Stimulated activated CD8-positive, alpha-beta memory T cell treated with anti-CD3 and anti-CD28 coated beads, Interleukin-7, amount 100 ng/mL, for 4 hours (primary cell): ENCODE data around the gene KRT23.
"Not testable (repeated sequence)": the region's sequence is repeated elsewhere in the genome, so short reads cannot be mapped to it uniquely, and the experiment has no call there.

ENCODE experiments used
- DNase-seq, 2 donors: peaks; one replicate each; pipeline ENCODE4 v3.0.0-alpha.2; 2020; ENCODE audit warnings: low read depth in 2 of 2

The KRT23 gene

DNA sequence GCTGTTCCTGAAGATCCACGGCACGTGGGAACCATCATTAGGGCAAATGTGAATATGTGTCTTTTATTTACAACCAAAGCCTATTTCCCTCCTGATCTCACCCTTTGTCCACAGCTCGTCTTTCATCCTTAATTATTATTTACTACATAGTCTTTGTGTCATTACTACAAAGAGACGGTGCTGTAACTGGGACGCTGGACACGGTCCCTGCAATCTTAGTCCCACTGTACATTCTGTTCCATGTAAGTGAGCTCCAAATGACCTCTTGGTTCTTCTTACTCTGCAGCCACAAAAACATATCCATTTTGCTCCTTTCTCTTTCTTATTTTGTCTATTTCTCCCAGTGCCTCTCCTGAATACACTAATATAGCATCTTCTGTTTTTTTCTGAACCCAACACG, 12.7 kb upstream of the KRT23 start:
- no peak for DNase-seq

DNA sequence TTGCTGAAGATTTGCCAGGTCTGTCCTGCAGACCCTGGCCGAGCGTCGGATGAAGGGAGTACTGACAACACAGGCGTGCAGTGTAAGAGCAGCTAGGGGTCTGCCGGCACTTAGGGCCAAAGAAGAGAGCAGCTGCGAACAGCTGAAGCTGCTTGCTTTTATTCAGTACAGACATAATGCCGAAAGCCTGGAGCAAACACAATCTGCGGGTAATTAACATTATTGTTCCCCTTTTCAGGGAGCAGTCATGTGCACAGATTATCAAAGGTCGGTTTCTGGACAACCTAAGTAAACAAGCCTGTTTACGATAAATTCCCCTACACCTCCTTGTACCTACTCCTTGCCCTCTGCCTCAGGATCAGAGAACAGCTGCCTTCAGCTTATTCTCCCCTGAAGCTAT, 12.0 kb upstream of the KRT23 start:
- DNase-seq, result no peak

DNA sequence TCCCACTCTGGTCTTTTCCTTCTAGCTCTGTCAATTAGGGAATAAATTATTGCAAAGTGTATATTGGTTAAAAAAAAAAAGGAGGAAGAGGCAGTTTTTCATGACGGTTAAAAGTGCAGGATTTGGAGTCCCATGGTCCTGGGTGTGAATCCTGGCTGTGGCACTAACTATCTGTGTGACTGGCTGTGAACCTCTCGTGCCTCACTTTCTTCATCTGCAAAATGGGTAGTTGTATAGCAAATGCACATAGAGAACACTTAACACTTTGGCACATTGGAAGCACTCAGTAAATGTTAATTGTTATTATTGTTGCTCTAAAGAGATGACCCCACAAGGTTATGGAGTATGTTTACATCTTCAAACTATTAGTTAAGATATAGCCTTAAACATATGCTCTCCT, 10.5 kb upstream of the KRT23 start:
- no peak for DNase-seq

DNA sequence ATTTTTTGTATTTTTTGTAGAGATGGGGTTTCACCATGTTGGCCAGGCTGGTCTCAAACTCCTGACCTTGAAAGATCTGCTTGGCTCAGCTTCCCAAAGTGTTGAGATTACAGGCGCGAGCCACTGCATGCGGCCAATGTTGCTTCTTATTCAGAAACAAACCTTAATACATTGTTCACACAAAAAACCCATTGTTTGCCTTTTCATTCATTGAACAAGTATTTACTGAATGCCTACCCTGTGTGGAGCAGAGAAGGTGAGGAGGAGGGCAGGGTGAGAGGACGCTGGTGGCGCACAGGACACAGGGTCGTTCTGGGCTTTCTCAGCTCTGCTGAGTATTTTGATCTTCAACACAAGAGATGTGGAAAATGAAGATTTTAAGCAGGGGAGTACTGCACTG, 8.0 kb upstream of the KRT23 start:
- DNase-seq, result no peak

DNA sequence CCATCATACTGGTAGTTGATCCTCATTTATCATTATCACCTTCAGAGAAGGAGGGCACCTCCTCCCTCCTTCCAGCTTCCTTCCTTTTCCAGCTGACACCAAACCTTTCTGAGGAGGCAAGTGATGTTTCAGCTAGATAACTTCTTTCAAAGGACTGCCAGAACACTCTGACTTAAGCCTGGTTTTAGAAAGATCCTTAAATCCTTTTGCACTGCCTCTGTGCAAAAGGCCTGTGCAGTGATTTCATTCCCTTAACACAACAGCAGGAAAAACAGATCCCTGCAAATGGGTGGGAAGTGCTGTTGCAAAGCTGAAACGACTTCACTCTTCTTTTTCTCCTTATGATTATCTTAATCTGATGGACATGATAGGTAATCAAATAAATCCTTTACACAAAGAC, 7.1 kb upstream of the KRT23 start:
- DNase-seq, result no peak

DNA sequence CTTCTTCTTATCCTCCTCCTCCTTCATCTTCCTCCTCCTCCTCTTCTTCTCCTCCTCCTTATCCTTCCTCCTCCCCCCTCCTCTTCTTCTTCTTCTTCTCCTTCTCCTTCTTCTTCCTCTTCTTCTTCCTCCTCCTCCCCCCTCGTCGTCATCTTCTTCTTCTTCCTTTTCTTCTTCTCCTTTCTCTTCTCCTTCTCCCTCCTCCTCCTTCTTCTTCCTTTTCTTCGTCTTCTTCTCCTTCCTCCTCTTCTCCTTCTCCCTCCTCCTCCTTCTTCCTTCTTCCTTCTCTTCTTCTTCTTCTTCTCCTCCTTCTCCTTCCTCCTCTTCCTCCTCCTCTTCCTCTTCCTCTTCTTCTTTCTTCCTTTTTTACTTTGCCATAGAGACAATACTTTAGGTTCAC, 5.1 kb upstream of the KRT23 start:
- DNase-seq, result no peak

DNA sequence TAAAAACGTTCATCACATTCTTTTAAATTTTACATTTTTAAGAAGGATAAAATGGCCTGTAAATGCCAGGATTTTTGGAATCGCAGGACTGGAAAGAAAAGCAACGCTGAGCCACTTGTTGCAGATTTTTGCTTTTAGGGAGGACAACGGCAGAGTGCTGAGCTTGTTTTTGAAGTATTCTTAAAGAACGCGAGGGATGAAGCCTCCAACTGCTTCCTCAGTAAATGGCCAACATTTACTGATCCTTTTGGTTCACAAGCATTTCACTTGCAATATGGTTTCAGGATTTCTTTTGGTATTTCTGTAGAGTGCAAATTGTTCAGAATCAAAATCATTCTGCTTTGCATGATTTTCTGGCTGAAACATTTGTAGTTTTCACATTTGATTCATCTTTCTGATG, 2.8 kb upstream of the KRT23 start:
- DNase-seq, result no peak

DNA sequence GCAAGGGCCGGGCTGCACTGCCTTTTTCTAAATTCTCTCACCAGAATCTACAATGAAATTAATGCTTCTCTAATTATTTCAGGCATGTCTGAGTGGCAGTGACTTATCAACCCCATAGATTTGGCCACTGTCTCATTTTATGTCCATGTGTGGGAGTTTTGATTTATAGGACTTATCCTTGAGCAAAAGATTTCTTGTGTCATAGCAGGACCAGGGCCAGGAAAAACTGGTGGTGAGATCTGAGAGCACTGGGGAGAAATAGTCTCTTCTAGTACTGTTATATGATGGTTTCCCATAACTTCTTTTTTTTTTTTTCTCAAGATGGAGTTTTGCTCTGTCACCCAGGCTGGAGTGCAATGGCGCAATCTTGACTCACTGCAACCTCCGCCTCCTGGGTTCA, 1.5 kb upstream of the KRT23 start:
- DNase-seq, result no peak

DNA sequence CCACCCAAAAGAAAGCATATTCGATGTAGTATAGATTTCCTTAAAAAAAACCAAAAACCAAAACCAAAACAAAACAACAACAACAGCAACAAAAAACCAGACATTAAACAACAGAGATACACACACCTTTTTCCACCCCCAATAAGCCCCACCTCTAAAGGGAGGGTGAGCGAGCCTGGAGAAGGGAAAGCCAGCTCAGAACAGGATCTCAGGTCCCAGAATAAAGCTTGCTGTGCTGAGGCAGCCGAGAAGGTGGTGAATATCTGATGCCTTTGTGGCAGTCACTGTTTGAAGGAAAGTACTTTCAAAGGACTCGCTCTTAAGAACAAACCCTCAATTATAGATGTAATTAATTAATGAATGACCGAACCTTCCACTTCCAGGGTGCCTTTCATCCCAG, 470 bp downstream of the KRT23 start:
- DNase-seq, result no peak

DNA sequence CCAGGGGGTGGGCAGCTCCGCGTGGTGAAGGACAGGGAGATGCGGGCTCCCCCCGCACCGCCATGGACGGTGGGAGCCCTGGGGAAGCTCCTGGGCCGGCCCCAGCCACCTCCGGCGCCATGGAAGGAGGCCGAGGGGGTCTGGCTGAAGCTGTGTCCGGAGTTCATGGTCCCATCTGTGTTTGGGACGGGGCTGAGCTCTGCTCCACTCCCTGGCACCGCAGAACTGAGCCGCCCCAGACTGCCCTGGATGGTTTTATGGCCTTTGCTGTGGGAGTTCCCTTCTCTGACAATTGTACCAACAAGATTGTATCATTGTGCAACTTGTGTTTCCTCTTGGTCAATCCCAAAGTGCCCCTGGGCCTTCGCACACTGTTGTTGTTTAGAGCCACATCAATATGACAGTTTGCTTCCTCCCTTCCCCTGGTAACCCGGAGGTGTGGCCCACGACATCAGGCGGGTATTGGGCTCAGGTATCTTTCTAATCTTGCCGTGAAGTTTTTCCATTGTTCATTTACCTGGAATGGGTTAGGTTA, 942 bp downstream of the KRT23 start:
- no peak for DNase-seq

DNA sequence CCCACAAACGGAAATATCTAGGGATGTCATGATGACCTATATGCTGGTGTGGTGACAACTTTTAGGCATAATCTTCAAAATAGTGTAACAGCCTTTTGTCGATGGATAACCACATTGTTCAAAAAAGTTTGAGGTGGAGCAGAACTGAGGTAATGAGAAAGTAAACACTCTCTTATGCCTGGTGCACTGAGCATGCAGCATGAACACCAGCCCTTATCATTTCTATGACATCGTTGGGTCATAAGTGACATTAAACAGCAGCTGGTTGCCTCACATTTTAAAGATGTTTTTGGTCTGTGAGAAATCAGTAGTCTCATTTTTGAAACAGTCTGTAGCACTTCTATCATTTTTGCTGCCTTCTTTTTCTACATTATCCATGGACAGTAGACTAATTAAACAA, 1.8 kb downstream of the KRT23 start:
- DNase-seq, result no peak

DNA sequence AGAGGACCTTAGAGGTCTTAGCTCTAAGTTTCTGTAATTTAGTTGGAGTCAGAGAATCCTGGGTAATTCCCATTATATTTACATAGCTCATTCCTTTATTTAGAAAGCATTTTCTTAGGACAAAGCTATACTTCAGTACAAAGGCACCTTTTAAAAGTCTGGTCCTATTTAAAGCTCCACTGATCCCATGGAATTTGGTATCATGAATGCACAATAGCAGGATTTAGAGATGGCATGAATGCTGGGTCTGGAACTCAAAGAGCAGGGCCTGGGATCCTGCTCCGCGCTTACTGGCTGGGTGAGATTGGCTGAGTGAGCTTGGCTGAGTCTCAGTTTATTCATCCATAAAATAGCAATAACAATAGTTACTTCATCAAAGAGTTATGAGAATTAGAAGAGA, 4.8 kb downstream of the KRT23 start:
- no peak for DNase-seq

DNA sequence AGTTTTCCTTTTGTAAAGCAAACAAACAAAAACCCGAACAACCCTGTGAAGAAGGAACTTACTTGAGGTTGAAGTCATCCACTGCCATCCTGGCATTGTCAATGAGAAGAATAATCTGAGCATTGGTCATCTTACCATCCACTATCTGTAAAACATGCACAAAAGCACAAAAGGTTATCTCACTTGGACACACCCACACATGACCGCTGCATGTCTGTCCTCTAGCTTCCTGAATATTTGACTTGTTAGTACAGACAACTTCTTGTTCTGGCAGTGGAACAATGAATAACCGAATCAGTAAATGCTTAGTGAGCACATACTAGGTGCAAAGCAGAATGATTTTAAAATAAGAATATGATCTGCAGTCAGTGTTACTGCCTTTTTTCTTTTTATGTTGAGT, 6.1 kb downstream of the KRT23 start:
- DNase-seq, result no peak

DNA sequence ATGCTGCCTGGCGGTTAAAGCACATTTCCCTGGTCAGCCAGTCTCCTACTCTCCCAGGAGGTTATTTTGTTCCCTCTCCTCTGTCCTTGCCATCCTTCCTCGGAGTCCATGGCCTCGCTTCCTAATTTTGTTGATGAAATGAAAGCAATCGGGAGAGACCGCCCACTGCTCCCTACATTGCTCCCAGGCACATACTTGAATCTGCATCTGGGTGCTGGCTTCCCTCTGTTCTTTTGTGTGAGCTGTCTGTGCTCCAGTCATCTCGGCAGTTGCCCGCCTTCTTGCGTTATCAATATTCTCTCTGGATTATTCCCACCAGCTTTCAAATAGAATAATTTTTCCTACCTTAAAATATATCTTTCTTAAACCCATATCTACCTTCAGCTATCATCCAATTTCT, 11.1 kb downstream of the KRT23 start:
- DNase-seq, result no peak

DNA sequence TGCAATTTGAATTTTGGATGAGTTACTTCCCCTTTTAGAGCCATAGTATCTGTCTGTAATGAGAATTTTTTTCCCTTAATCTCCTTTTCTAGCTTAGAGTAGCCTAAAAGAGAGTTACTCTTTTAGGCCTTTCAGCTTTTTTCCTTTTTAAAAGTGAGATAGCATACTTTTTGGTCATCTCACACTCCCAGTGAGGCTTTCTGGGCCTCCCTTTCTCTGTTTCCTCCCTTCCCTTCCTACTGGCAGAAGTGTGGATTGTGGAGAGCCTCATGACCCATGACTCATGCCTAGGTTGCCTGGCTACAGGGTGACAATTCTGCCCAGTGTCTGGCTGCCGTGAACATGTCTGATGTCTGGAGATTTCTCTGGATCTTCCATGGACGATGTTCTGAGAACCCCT, 15.2 kb downstream of the KRT23 start:
- no peak for DNase-seq

DNA sequence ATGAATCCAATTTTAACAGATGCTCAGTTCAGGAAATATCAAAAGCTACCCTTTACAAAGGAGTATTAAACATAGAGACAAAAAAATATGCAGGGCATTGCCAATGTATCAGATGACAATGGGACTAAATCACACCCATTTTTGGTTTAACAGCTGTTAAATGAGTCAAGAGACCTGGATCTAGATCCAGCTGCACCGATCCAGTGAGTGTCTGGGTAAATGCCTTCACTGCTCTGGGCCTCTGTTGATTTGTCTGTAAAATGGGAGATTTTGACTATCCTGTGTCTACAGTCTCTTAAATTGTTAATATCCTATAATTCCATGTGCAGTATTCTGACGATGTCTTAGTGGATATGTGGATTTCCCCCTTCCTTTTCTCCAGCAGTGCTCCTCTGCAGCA, 16.4 kb downstream of the KRT23 start:
- DNase-seq, result no peak

DNA sequence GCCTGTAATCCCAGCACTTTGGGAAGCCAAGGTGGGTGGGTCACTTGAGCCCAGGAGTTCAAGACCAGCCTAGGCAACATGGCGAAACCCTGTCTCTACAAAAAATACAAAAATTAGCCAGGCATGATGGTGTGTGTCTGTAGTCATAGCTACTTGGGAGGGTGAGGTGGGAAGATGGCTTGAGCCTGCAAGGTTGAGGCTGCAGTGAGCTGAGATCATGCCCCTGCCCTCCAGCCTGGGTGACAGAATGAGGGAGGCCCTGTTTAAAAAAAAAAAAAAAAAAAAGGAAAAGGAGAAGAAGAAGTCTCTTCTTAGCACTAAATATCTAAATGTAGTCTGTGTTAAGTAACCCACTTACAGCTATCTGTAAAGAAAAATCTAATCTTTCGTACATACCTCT, 20.3 kb downstream of the KRT23 start:
- DNase-seq, result not testable (repeated sequence)

DNA sequence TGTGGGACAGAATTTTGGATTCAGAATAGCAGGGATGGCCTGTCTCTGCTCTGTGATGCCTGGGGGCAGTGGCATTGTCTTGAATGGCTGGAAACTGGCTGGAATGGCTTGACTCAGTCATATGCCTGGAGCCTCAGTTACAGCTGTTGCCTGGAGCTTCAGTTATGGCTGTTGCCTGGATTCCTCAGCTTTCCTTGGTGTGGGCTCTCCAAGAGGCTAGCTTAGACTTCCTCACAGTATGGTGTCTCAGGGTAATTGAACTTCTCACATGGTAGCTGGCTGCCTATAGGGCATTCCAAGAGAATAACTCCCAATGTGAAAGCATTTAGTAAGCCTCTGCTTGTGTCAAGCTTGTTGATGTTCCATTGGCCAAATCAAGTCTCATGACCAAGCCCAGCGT, 21.1 kb downstream of the KRT23 start:
- DNase-seq, result no peak

DNA sequence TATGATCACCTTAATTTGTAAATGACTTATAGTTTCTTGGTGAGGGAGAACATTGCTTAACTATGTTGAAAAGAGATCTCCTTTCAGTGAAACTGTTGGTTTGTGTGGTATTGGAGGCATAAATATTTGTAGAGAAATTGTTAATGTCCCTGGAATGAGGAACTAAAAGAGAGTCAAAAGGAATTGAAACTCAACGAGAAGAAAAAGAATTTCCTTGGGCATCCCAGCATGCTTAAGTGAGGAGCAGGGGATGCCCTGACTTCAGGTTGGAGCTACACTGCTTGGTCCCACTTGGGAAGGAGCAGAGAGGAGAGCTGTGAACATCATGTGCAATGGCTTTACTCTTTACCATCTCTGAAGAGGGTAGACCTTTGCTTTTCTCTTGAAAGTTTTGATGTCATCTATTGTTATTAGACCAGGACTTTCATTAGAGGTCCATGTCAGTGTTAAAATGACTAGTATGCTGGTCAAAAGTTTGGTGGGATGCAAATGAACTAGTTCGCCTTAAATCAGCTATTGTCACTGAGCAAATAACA, 21.7 kb downstream of the KRT23 start:
- no peak for DNase-seq

DNA sequence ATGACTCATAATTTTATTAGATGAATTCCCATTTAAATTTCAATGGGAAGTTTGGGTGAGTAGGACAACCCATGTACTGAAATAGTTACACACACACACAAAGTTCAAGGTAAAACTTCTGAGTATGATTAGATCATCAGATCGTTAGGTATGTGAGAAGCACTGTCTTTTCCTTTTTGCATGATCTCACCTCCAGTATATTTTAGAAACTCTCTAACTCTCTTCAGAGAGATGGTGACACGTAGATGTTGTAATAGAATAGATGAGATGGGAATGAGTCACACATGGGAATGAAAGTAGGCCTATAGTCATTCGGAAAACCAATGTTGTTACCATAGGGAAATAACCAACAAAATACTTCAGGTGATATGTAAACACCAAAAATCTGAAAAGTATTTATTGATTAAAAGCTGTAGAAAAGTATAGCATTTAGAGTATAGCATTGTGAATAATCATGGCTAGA, 22.2 kb downstream of the KRT23 start:
- DNase-seq, result no peak

DNA sequence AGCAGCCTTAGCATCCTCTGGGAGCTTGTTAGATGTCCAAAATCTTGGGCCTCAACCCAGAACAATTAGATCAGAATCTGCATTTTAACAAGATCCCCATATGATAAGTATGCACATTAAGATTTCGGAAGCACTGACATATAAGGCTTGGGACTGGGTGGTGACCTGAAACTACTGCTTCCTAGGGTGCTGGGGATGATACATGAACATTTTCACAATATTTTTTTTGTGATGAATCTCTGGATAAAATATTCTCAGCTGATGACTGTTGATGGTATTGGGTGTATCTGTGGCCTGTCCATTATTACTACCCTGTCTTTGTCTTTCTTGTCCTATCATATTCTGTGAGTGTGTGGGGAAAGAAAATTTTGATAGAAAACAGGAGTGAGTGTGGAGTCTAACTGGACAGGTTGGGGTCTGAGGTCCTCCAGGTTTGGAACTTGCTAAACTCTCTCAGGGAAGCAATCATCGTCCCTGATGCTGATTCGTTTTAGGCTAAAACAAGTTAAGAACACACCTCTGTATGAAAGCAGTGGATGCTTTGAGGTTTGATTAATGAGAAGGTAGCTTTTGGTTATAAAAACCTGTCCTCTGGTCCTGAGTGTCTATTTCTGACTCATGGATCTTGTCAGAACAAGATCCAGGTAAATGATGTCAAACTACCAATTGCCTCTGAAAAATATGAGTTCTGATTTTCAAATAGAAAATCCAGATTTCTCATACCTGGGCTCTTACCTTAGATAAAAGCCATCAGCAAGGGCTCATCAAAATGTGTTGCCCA, 23.2 kb downstream of the KRT23 start:
- DNase-seq, result no peak

DNA sequence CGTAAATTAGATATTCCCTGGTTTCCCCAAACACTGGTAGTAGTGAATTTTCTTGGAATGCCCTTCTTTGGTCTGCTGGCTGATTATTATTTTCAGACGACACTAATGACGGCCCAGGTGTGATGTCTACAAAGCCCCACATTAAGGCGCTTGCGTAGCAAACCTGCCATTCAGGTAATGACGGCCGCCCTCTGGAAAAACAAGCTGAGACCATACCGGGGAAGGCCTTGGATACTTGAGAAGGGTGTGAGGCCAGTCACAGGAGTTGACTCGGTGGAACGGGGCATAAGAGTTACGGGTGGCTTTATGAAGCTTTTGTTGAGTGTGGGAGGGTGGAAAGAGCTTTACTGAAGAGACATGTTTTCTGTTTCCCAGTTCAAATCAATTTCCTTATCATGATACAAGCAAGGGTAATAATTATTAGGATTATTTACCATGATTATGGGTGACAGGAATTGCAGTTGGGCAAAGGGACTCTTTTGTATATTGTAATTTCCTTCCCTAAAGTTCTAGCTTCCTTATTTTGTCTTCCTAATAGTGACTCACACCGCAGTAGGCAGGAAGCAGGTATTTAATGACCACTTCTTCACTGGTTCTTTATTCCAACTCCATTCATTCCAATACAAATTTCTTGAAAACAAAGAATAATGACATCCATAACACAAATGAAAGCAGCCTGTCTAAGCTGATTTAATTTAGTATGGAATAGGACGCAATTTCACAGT, 24.8 kb downstream of the KRT23 start:
- DNase-seq, result no peak

DNA sequence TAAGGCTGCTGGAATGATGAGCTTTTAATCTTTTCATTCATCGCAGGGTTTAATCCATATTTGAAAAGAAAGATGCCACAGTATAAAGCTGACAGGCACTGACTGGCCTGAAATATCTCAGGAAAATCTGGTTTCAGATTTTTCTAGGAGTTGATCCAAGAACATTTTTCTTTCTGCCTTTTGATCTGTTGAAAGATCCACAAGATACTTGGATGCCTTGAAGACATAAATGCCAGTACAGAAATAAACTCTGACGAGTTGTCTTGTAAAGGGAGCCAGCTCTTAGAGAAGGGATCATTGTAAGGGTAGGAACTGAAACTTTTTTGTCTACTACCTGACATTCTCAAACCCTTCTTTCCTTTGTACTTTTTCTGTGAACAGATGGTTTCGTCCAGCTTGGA, 27.0 kb downstream of the KRT23 start:
- no peak for DNase-seq
